ENCODE results near the gene PBX3.

DNA sequence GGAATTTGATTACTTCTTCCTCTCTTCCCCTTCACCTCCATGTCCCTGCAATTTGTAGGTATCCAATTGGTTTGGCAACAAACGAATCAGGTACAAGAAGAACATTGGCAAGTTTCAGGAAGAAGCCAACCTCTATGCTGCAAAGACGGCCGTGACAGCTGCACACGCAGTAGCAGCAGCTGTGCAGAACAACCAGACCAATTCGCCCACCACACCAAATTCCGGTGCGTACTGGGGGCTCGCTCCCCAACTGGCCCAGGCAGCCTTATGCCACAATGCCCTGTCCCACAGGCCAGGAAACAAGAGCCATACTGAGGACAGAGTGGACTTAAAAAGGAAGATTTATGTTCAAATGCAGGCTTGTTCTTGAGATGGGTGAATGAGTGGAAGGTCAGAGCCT, 213.5 kb downstream of the PBX3 start:
- TF ChIP-seq, protein P1, sequence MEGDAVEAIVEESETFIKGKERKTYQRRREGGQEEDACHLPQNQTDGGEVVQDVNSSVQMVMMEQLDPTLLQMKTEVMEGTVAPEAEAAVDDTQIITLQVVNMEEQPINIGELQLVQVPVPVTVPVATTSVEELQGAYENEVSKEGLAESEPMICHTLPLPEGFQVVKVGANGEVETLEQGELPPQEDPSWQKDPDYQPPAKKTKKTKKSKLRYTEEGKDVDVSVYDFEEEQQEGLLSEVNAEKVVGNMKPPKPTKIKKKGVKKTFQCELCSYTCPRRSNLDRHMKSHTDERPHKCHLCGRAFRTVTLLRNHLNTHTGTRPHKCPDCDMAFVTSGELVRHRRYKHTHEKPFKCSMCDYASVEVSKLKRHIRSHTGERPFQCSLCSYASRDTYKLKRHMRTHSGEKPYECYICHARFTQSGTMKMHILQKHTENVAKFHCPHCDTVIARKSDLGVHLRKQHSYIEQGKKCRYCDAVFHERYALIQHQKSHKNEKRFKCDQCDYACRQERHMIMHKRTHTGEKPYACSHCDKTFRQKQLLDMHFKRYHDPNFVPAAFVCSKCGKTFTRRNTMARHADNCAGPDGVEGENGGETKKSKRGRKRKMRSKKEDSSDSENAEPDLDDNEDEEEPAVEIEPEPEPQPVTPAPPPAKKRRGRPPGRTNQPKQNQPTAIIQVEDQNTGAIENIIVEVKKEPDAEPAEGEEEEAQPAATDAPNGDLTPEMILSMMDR (IDR thresholded peaks at IDR 0.05) = no peak
- TF ChIP-seq POLR2A (IDR thresholded peaks at IDR 0.05) = no peak
